Vagina (tissue), 2 donors: ENCODE data around the gene AKAP1. TPM values are rescaled to one million over a fixed set of nuclear protein-coding genes. Genes with fewer than 3 reads are reported as not detected.

Experiments used
- DNase-seq, 2 donors: peaks; one replicate each; pipeline ENCODE4 v3.0.0-alpha.2; 2017; ENCODE audit errors: extremely low spot score in 2 of 2
- H3K27ac ChIP-seq: fragments of 200-600 bp; sonication (generic); one replicate; pipeline ENCODE4 v1.5.1; 2019
- H3K27me3 ChIP-seq: fragments of 200-600 bp; sonication (generic); one replicate; pipeline ENCODE4 v1.5.1; 2019
- H3K36me3 ChIP-seq, 2 donors: fragments of 200-600 bp; sonication (generic); one replicate each; pipeline ENCODE4 v1.5.1; 2017 to 2019
- H3K4me1 ChIP-seq: fragments of 200-600 bp; sonication (generic); one replicate; pipeline ENCODE4 v1.5.1; 2019
- H3K4me3 ChIP-seq, 2 donors: fragments of 200-600 bp; sonication (generic); 1 replicate in 1 of 2; 2 replicates in 1 of 2; pipeline ENCODE4 v1.5.1; 2016 to 2019
- H3K9me3 ChIP-seq: fragments of 200-600 bp; sonication (generic); one replicate; pipeline ENCODE4 v1.5.1; 2019
- CTCF ChIP-seq, 3 experiments: fragments of 450-650 bp in 2 of 3; fragments of 200-600 bp in 1 of 3; sonication (generic) in 1 of 3; IDR thresholded peaks; one replicate each; pipeline ENCODE4 v1.5.1; 2017 to 2019; ENCODE audit warnings: antibody characterized with exemption in 3 of 3, mild to moderate bottlenecking in 2 of 3, moderate library complexity in 2 of 3
- POLR2A ChIP-seq, 2 donors: fragments of 450-650 bp; IDR thresholded peaks; one replicate each; pipeline ENCODE4 v1.6.1; 2017; ENCODE audit warnings: antibody characterized with exemption in 2 of 2, mild to moderate bottlenecking in 2 of 2, moderate library complexity in 2 of 2
- POLR2AphosphoS5 ChIP-seq, 2 donors: sonication (generic); formaldehyde crosslinking; IDR thresholded peaks; one replicate each; pipeline ENCODE4 v1.9.0; 2017; ENCODE audit warnings: antibody characterized with exemption in 2 of 2, mild to moderate bottlenecking in 2 of 2, low read depth in 1 of 2; ENCODE audit not compliant: insufficient read depth in 1 of 2
- intact Hi-C: fragments of 100-400 bp; cut with DNase I; formaldehyde crosslinking; loops from one replicate; pipeline ENCODE4 v1.15.1; 2023
- total RNA-seq: library from RNA; depleted of rRNA; stranded (reverse); fragments of >200 nt; gene quantifications from one replicate; pipeline ENCODE4 v1.2.3, GENCODE V29; 2016

The AKAP1 gene
- 94.3 TPM for total RNA-seq

GRCh38 chr17:57084802-57085447 lies at the start of gene AKAP1:
Gene AKAP1, plus strand, starts transcription at chr17:57085246. Its CDS starts 20,219 bp downstream, at chr17:57105465.
- H3K27me3 ChIP-seq = no peaks in the 10 kb centered on the region
- H3K36me3 ChIP-seq = no peaks in the 10 kb centered on the region
- H3K4me1 ChIP-seq = peaks cover 39% of the 10 kb centered on the region
- H3K9me3 ChIP-seq = no peaks in the 10 kb centered on the region
- intact Hi-C loops = no loop called here
- peak within 1 kb of the TSS; percentile 94 for H3K27ac ChIP-seq
- TF ChIP-seq POLR2AphosphoS5 (IDR thresholded peaks at IDR 0.05; ENCODE audit: insufficient read depth in 1 of 2, low read depth in 1 of 2) = peak; percentile 61 to 98
- TF ChIP-seq POLR2A (IDR thresholded peaks at IDR 0.05) = peak in 1 of 2 donors; percentile 75
- TF ChIP-seq CTCF (IDR thresholded peaks at IDR 0.05) = peak in 1 of 3 experiments; percentile 27
- DNase-seq = peak in 1 of 2 donors; percentile 96
- H3K4me3 ChIP-seq = peak within 1 kb of the TSS; percentile 87 to 88

- H3K4me1 ChIP-seq = peaks cover 15% of the 10 kb centered on the region
- no peaks in the 10 kb centered on the region for H3K36me3 ChIP-seq
- no peak overlapping the region for H3K27ac ChIP-seq
- H3K4me3 ChIP-seq = no peak overlapping the region
- H3K27me3 ChIP-seq = no peaks in the 10 kb centered on the region
- intact Hi-C loops = no loop called here
- DNase-seq = no peak
- TF ChIP-seq CTCF (IDR thresholded peaks at IDR 0.05) (no peak), POLR2AphosphoS5 (IDR thresholded peaks at IDR 0.05; ENCODE audit: insufficient read depth in 1 of 2, low read depth in 1 of 2) (peak in 1 of 2 donors; percentile 11), POLR2A (IDR thresholded peaks at IDR 0.05) (no peak)
- no peaks in the 10 kb centered on the region for H3K9me3 ChIP-seq
These were observed 49.0 kb upstream of the AKAP1 start for GRCh38 chr17:57035971-57036481.

GRCh38 chr17:57037411-57037810 lies 47.6 kb upstream of the AKAP1 start:
- intact Hi-C loops = no loop called here
- Histone ChIP-seq H3K4me1 (peaks cover 15% of the 10 kb centered on the region), H3K27ac (no peak overlapping the region), H3K27me3 (no peaks in the 10 kb centered on the region), H3K4me3 (no peak overlapping the region), H3K36me3 (no peaks in the 10 kb centered on the region), H3K9me3 (no peaks in the 10 kb centered on the region)
- peak in 1 of 2 donors; percentile 10 for DNase-seq
- no peak for TF ChIP-seq CTCF (IDR thresholded peaks at IDR 0.05)
- TF ChIP-seq POLR2A (IDR thresholded peaks at IDR 0.05) = no peak
- TF ChIP-seq POLR2AphosphoS5 (IDR thresholded peaks at IDR 0.05; ENCODE audit: insufficient read depth in 1 of 2, low read depth in 1 of 2) = no peak

GRCh38 chr17:57038486-57038885 lies 46.6 kb upstream of the AKAP1 start:
- intact Hi-C loops = no loop called here
- no peak for TF ChIP-seq POLR2AphosphoS5 (IDR thresholded peaks at IDR 0.05; ENCODE audit: insufficient read depth in 1 of 2, low read depth in 1 of 2)
- no peak for TF ChIP-seq CTCF (IDR thresholded peaks at IDR 0.05)
- TF ChIP-seq POLR2A (IDR thresholded peaks at IDR 0.05) = no peak
- no peaks in the 10 kb centered on the region for H3K36me3 ChIP-seq

GRCh38 chr17:57040571-57040970 lies 44.5 kb upstream of the AKAP1 start:
- H3K27me3 ChIP-seq = no peaks in the 10 kb centered on the region
- no peaks in the 10 kb centered on the region for H3K9me3 ChIP-seq
- no peak overlapping the region for H3K4me3 ChIP-seq
- no peak for DNase-seq
- intact Hi-C loops = no loop called here
- H3K4me1 ChIP-seq = peaks cover 15% of the 10 kb centered on the region
- TF ChIP-seq POLR2AphosphoS5 (IDR thresholded peaks at IDR 0.05; ENCODE audit: insufficient read depth in 1 of 2, low read depth in 1 of 2) = no peak
- TF ChIP-seq POLR2A (IDR thresholded peaks at IDR 0.05) = no peak
- no peak for TF ChIP-seq CTCF (IDR thresholded peaks at IDR 0.05)
- H3K27ac ChIP-seq = no peak overlapping the region
- no peaks in the 10 kb centered on the region for H3K36me3 ChIP-seq

More at GRCh38 chr17:57038486-57038885, 46.6 kb upstream of the AKAP1 start:
- peaks cover 15% of the 10 kb centered on the region for H3K4me1 ChIP-seq
- H3K9me3 ChIP-seq = no peaks in the 10 kb centered on the region
- no peak overlapping the region for H3K4me3 ChIP-seq
- DNase-seq = peak in 1 of 2 donors; percentile 22
- H3K27ac ChIP-seq = no peak overlapping the region
- no peaks in the 10 kb centered on the region for H3K27me3 ChIP-seq
